ENCODE data around the gene ACTN2.

The ACTN2 gene

DNA sequence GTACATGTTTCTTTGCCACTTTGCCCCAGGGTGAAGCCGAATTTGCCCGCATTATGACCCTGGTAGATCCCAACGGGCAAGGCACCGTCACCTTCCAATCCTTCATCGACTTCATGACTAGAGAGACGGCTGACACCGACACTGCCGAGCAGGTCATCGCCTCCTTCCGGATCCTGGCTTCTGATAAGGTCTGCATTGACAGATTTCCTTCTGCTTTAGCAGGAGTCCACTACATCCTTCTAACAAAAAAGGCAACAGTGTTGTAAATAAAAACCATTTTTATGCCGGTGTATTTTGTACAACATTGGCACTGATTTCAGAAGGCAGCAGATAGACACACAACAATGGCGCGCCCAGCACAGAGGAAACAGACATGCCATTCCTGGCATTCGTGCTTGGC lies 74.7 kb downstream of the ACTN2 start:
- Histone ChIP-seq H3K4me2 (ENCODE audit: low read length) (no peak overlapping the region), H3K9me2 (replicated peaks; ENCODE audit: control insufficient read depth, low read length) (no peaks in the 10 kb centered on the region), H3K27ac (ENCODE audit: low read depth, low read length) (no peak overlapping the region), H3K4me1 (ENCODE audit: control insufficient read depth, low read length) (no peaks in the 10 kb centered on the region), H3F3A (ENCODE audit: control insufficient read depth, insufficient read depth) (no peaks in the 10 kb centered on the region), H4K20me1 (ENCODE audit: control insufficient read depth, insufficient read depth, low read depth, low read length) (no peaks in the 10 kb centered on the region), H3K9me3 (ENCODE audit: control insufficient read depth, insufficient read depth, low read length) (no peaks in the 10 kb centered on the region), H3K79me2 (ENCODE audit: control insufficient read depth, low read length) (no peaks in the 10 kb centered on the region), H3K4me3 (ENCODE audit: low read length) (no peak overlapping the region), H3K27me3 (ENCODE audit: control insufficient read depth, low read length) (no peaks in the 10 kb centered on the region), H3K36me3 (ENCODE audit: control insufficient read depth, low read length) (no peaks in the 10 kb centered on the region)
- TF ChIP-seq, protein P1, sequence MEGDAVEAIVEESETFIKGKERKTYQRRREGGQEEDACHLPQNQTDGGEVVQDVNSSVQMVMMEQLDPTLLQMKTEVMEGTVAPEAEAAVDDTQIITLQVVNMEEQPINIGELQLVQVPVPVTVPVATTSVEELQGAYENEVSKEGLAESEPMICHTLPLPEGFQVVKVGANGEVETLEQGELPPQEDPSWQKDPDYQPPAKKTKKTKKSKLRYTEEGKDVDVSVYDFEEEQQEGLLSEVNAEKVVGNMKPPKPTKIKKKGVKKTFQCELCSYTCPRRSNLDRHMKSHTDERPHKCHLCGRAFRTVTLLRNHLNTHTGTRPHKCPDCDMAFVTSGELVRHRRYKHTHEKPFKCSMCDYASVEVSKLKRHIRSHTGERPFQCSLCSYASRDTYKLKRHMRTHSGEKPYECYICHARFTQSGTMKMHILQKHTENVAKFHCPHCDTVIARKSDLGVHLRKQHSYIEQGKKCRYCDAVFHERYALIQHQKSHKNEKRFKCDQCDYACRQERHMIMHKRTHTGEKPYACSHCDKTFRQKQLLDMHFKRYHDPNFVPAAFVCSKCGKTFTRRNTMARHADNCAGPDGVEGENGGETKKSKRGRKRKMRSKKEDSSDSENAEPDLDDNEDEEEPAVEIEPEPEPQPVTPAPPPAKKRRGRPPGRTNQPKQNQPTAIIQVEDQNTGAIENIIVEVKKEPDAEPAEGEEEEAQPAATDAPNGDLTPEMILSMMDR (IDR thresholded peaks at IDR 0.05; ENCODE audit: low read depth, low read length, poor library complexity, severe bottlenecking) = no peak
- no peak for TF ChIP-seq EZH2phosphoT487 (IDR thresholded peaks at IDR 0.05; ENCODE audit: borderline replicate concordance, low read length)

DNA sequence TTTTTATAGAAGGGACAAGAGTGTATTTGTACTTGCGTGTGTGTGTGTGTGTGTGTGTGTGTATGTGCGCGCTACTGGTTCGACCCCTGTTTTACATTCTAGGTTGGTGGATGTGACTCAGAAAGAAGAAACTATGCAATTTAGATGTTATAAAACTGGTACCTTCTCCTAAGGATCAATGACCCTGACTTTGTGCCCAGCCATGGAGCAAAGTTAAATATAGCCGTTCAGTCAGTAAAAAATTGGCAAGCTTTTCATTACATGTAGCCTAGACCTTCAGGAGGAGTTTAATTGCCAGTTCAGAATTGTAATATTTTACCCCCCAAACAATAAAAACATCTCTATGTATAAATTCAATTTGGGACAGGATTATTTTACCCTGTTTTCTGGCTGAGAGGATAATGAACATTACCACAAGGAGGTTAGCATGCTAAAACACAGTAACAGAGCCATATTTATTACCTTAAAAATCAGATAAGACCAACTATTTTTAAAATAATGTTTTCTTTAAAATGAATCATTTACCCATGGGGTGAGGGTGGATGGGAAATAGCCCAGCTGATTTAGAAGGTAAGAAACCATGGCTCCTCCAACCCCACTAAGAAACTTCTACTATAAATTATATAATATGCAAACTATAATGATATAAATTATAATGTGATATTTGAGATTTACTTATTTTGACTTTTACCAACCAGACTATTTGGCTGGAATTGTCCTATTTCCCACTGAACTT lies 75.3 kb downstream of the ACTN2 start:
- H3K27ac ChIP-seq (ENCODE audit: low read depth, low read length) = no peak overlapping the region
- no peaks in the 10 kb centered on the region for H3K9me3 ChIP-seq (ENCODE audit: control insufficient read depth, insufficient read depth, low read length)
- TF ChIP-seq EZH2phosphoT487 (IDR thresholded peaks at IDR 0.05; ENCODE audit: borderline replicate concordance, low read length) = no peak
- TF ChIP-seq, protein P1 (IDR thresholded peaks at IDR 0.05; ENCODE audit: low read depth, low read length, poor library complexity, severe bottlenecking) = no peak
- H3K27me3 ChIP-seq (ENCODE audit: control insufficient read depth, low read length) = peaks cover 2% of the 10 kb centered on the region; the same call in 1 of the 2 replicates
- no peak overlapping the region for H3K4me3 ChIP-seq (ENCODE audit: low read length)
- H4K20me1 ChIP-seq (ENCODE audit: control insufficient read depth, insufficient read depth, low read depth, low read length) = no peaks in the 10 kb centered on the region
- H3K9me2 ChIP-seq (replicated peaks; ENCODE audit: control insufficient read depth, low read length) = no peaks in the 10 kb centered on the region
- no peaks in the 10 kb centered on the region for H3K79me2 ChIP-seq (ENCODE audit: control insufficient read depth, low read length)
- no peaks in the 10 kb centered on the region for H3F3A ChIP-seq (ENCODE audit: control insufficient read depth, insufficient read depth)
- no peaks in the 10 kb centered on the region for H3K36me3 ChIP-seq (ENCODE audit: control insufficient read depth, low read length)
- H3K4me1 ChIP-seq (ENCODE audit: control insufficient read depth, low read length) = no peaks in the 10 kb centered on the region
- H3K4me2 ChIP-seq (ENCODE audit: low read length) = no peak overlapping the region

DNA sequence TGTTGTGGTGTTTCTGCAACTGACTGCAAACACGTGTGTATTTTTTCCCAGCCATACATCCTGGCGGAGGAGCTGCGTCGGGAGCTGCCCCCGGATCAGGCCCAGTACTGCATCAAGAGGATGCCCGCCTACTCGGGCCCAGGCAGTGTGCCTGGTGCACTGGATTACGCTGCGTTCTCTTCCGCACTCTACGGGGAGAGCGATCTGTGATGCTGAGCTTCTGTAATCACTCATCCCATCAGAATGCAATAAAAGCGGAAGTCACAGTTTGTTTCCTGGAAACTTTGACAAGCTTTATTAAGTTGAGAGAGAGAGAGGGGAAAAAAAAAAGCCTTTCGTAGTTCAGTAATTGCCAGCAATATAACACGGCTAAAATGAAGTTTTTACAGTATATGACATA lies 76.1 kb downstream of the ACTN2 start:
- H3K9me2 ChIP-seq (replicated peaks; ENCODE audit: control insufficient read depth, low read length) = no peaks in the 10 kb centered on the region
- H3K9me3 ChIP-seq (ENCODE audit: control insufficient read depth, insufficient read depth, low read length) = no peaks in the 10 kb centered on the region
- H3K27me3 ChIP-seq (ENCODE audit: control insufficient read depth, low read length) = peaks cover 8% of the 10 kb centered on the region; the same call in 1 of the 2 replicates
- no peak overlapping the region for H3K4me2 ChIP-seq (ENCODE audit: low read length)
- H3K4me1 ChIP-seq (ENCODE audit: control insufficient read depth, low read length) = no peaks in the 10 kb centered on the region
- no peak for TF ChIP-seq EZH2phosphoT487 (IDR thresholded peaks at IDR 0.05; ENCODE audit: borderline replicate concordance, low read length)
- TF ChIP-seq, protein P1 (IDR thresholded peaks at IDR 0.05; ENCODE audit: low read depth, low read length, poor library complexity, severe bottlenecking) = no peak
- H3K79me2 ChIP-seq (ENCODE audit: control insufficient read depth, low read length) = no peaks in the 10 kb centered on the region
- no peak overlapping the region for H3K27ac ChIP-seq (ENCODE audit: low read depth, low read length)
- H4K20me1 ChIP-seq (ENCODE audit: control insufficient read depth, insufficient read depth, low read depth, low read length) = no peaks in the 10 kb centered on the region
- H3K36me3 ChIP-seq (ENCODE audit: control insufficient read depth, low read length) = no peaks in the 10 kb centered on the region
- no peaks in the 10 kb centered on the region for H3F3A ChIP-seq (ENCODE audit: control insufficient read depth, insufficient read depth)
- H3K4me3 ChIP-seq (ENCODE audit: low read length) = no peak overlapping the region
